Astrocyte of the cerebellum (primary cell): Measurements from ENCODE around the gene TMEM238L.
"Not testable (repeated sequence)": the region's sequence is repeated elsewhere in the genome, so short reads cannot be mapped to it uniquely, and the experiment has no call there.

Source experiments
- DNase-seq: peaks from one replicate; pipeline ENCODE4 v3.0.0-alpha.2; 2011; ENCODE audit warnings: low read depth
- H3K4me3 ChIP-seq: 2 replicates; pipeline ENCODE4 v1.5.1; 2011; ENCODE audit warnings: mild to moderate bottlenecking, low read depth, low read length, moderate library complexity
- CTCF ChIP-seq: IDR thresholded peaks from 2 replicates; pipeline ENCODE4 v1.5.1; 2012; ENCODE audit warnings: low read length, low read depth, moderate library complexity, mild to moderate bottlenecking; ENCODE audit errors: missing control alignments
- in situ Hi-C: cut with HindIII; loops from 2 replicates; pipeline ENCODE4 v1.10.0; 2017; ENCODE audit warnings: low sequenced_read_pairs

TMEM238L gene

GRCh38 chr17:10803830-10804475, at the start of gene TMEM238L:
Gene TMEM238L, minus strand, starts transcription at chr17:10804099. Its CDS starts 136 bp downstream, at chr17:10803963.
- no peak within 1 kb of the TSS for H3K4me3 ChIP-seq
- in situ Hi-C loops = no loop called here
- no peak for DNase-seq
- no peak for TF ChIP-seq CTCF

- H3K4me3 ChIP-seq, DNase-seq, in situ Hi-C loops: not testable (repeated sequence)
Observed at GRCh38 chr17:10846636-10847035, 42.7 kb upstream of the TMEM238L start.

- DNase-seq = no peak
- in situ Hi-C loops = no loop called here
- no peak for TF ChIP-seq CTCF
- H3K4me3 ChIP-seq = peak overlapping the region; percentile 35
Observed at GRCh38 chr17:10845388-10845751, 41.5 kb upstream of the TMEM238L start.

- in situ Hi-C loops = no loop called here
- DNase-seq = peak; percentile 15
- peak overlapping the region; percentile 35 for H3K4me3 ChIP-seq
- peak; percentile 94 for TF ChIP-seq CTCF
Observed at GRCh38 chr17:10844621-10845387, 40.9 kb upstream of the TMEM238L start.

GRCh38 chr17:10843811-10844210, 39.9 kb upstream of the TMEM238L start:
- in situ Hi-C loops = no loop called here
- DNase-seq = no peak
- no peak for TF ChIP-seq CTCF
- no peak overlapping the region for H3K4me3 ChIP-seq

- no peak for DNase-seq
- TF ChIP-seq CTCF = no peak
- in situ Hi-C loops = no loop called here
- H3K4me3 ChIP-seq = no peak overlapping the region
Observed at GRCh38 chr17:10842658-10843057, 38.8 kb upstream of the TMEM238L start.

- no peak for TF ChIP-seq CTCF
- DNase-seq = no peak
- in situ Hi-C loops = no loop called here
- no peak overlapping the region for H3K4me3 ChIP-seq
Observed at GRCh38 chr17:10838682-10839081, 34.8 kb upstream of the TMEM238L start.
